Left ventricle myocardium inferior (tissue), 1 donor: ENCODE data around the gene TMEM94. TPM values are rescaled to one million over a fixed set of nuclear protein-coding genes. Genes with fewer than 3 reads are reported as not detected.

Experiments used
- DNase-seq: peaks from one replicate; pipeline ENCODE4 v3.0.0-alpha.2; 2020
- H3K27ac ChIP-seq: fragments of 200-600 bp; replicated peaks from 2 replicates; pipeline ENCODE4 v1.8.0; 2021
- H3K27me3 ChIP-seq: fragments of 200-600 bp; 2 replicates; pipeline ENCODE4 v1.8.0; 2021; ENCODE audit warnings: low read depth
- H3K36me3 ChIP-seq: fragments of 200-600 bp; 2 replicates; pipeline ENCODE4 v1.8.0; 2021
- H3K4me1 ChIP-seq: fragments of 200-600 bp; 2 replicates; pipeline ENCODE4 v1.8.0; 2021
- H3K4me3 ChIP-seq: fragments of 200-600 bp; 2 replicates; pipeline ENCODE4 v1.8.0; 2021; ENCODE audit warnings: mild to moderate bottlenecking, moderate library complexity
- H3K9me3 ChIP-seq: fragments of 200-600 bp; replicated peaks from 2 replicates; pipeline ENCODE4 v1.8.0; 2021
- CTCF ChIP-seq: fragments of 200-600 bp; IDR thresholded peaks from 2 replicates; pipeline ENCODE4 v1.8.0; 2021; ENCODE audit warnings: antibody characterized with exemption, mild to moderate bottlenecking, borderline replicate concordance
- intact Hi-C: fragments of 100-400 bp; cut with micrococcal nuclease; formaldehyde crosslinking; loops from one replicate; pipeline ENCODE4 v1.11.0; 2022
- total RNA-seq: library from RNA; stranded (reverse); fragmentation: NEBNext Ultra II Directional; extraction: Animal tissue kit (Norgen Biotek cat#: 25700); gene quantifications from one replicate; pipeline ENCODE4 v1.2.1, GENCODE V29; 2021
- donor health status: DM: no; HTN: yes; CAD: no; lungs with severe emphysema.

TMEM94 gene
- total RNA-seq, 1 donor from 2014 or later: 38.8 TPM

- no peak overlapping the region for H3K4me3 ChIP-seq
- DNase-seq: no peak
- H3K4me1 ChIP-seq: peaks cover 67% of the 10 kb centered on the region
- H3K9me3 ChIP-seq: no peaks in the 10 kb centered on the region
- intact Hi-C loops: no loop called here
- peaks cover 84% of the 10 kb centered on the region for H3K36me3 ChIP-seq
- no peak for TF ChIP-seq CTCF
- no peaks in the 10 kb centered on the region for H3K27me3 ChIP-seq
- peak overlapping the region; percentile 70 for H3K27ac ChIP-seq
Observed at GRCh38 chr17:75502072-75502720, 45.8 kb downstream of the TMEM94 start.

GRCh38 chr17:75502721-75503329 lies 46.4 kb downstream of the TMEM94 start:
- Histone ChIP-seq H3K36me3 (peaks cover 84% of the 10 kb centered on the region), H3K27ac (no peak overlapping the region), H3K27me3 (no peaks in the 10 kb centered on the region), H3K9me3 (no peaks in the 10 kb centered on the region), H3K4me3 (no peak overlapping the region), H3K4me1 (peaks cover 68% of the 10 kb centered on the region)
- no peak for TF ChIP-seq CTCF
- no peak for DNase-seq
- intact Hi-C loops: no loop called here

GRCh38 chr17:75503337-75503950 lies 47.0 kb downstream of the TMEM94 start:
- peak overlapping the region; percentile 42 for H3K27ac ChIP-seq

GRCh38 chr17:75503976-75504346 lies 47.5 kb downstream of the TMEM94 start:
- Histone ChIP-seq H3K27ac (peak overlapping the region; percentile 42), H3K4me1 (peaks cover 68% of the 10 kb centered on the region), H3K9me3 (no peaks in the 10 kb centered on the region), H3K4me3 (no peak overlapping the region), H3K36me3 (peaks cover 78% of the 10 kb centered on the region), H3K27me3 (no peaks in the 10 kb centered on the region)
- no peak for TF ChIP-seq CTCF
- intact Hi-C loops: no loop called here
- no peak for DNase-seq

More at GRCh38 chr17:75503337-75503950, 47.0 kb downstream of the TMEM94 start:
- Histone ChIP-seq H3K9me3 (no peaks in the 10 kb centered on the region), H3K27me3 (no peaks in the 10 kb centered on the region), H3K36me3 (peaks cover 79% of the 10 kb centered on the region), H3K4me3 (no peak overlapping the region), H3K4me1 (peaks cover 68% of the 10 kb centered on the region)
- DNase-seq: no peak
- intact Hi-C loops: no loop called here
- TF ChIP-seq CTCF: no peak

- no peak overlapping the region for H3K4me3 ChIP-seq
- H3K27me3 ChIP-seq: no peaks in the 10 kb centered on the region
- H3K9me3 ChIP-seq: no peaks in the 10 kb centered on the region
- TF ChIP-seq CTCF: peak; percentile 69
- peak overlapping the region; percentile 96 for H3K27ac ChIP-seq
- peaks cover 68% of the 10 kb centered on the region for H3K4me1 ChIP-seq
- intact Hi-C loops: no loop called here
- no peak for DNase-seq
- peaks cover 74% of the 10 kb centered on the region for H3K36me3 ChIP-seq
Observed at GRCh38 chr17:75504347-75505151, 48.1 kb downstream of the TMEM94 start.
